Gastroesophageal sphincter (tissue), 4 donors: ENCODE results near the gene NDN. TPM values are rescaled to one million over a fixed set of nuclear protein-coding genes. Genes with fewer than 3 reads are reported as not detected.

ENCODE experiments used
- ATAC-seq: fragments of 150-250 bp; one replicate; pipeline ENCODE4 v1.9.1; 2016; ENCODE audit warnings: mild to moderate bottlenecking, moderate library complexity
- H3K27ac ChIP-seq, 4 donors: fragments of 200-600 bp; sonication (generic) in 3 of 4; 1 replicate in 3 of 4; 2 replicates in 1 of 4; pipeline ENCODE4 v1.5.1; 2016 to 2019
- H3K27me3 ChIP-seq: fragments of 200-600 bp; sonication (generic); one replicate; pipeline ENCODE4 v1.5.1; 2019
- H3K36me3 ChIP-seq, 2 donors: fragments of 200-600 bp; sonication (generic); one replicate each; pipeline ENCODE4 v1.5.1; 2019; ENCODE audit warnings: control low read depth in 1 of 2
- H3K4me1 ChIP-seq, 3 donors: fragments of 200-600 bp; sonication (generic); 1 replicate in 2 of 3; 2 replicates in 1 of 3; pipeline ENCODE4 v1.5.1; 2016 to 2019; ENCODE audit warnings: control low read depth in 2 of 3
- H3K4me3 ChIP-seq, 2 donors: fragments of 200-600 bp; sonication (generic); one replicate each; pipeline ENCODE4 v1.5.1; 2019; ENCODE audit warnings: mild to moderate bottlenecking in 1 of 2, moderate library complexity in 1 of 2
- H3K9me3 ChIP-seq, 3 donors: fragments of 200-600 bp; sonication (generic); one replicate each; pipeline ENCODE4 v1.5.1; 2017 to 2019; ENCODE audit warnings: control low read depth in 2 of 3
- CTCF ChIP-seq, 4 experiments: fragments of 200-600 bp in 2 of 4; fragments of 450-650 bp in 2 of 4; sonication (generic) in 1 of 4; IDR thresholded peaks; one replicate each; pipeline ENCODE4 v1.5.1; 2017 to 2019; ENCODE audit warnings: antibody characterized with exemption in 4 of 4, mild to moderate bottlenecking in 2 of 4, moderate library complexity in 2 of 4
- EP300 ChIP-seq: sonication (generic); formaldehyde crosslinking; IDR thresholded peaks from one replicate; pipeline ENCODE4 v1.6.1; 2017; ENCODE audit warnings: antibody characterized with exemption, mild to moderate bottlenecking
- POLR2A ChIP-seq, 2 donors: fragments of 450-650 bp; IDR thresholded peaks; one replicate each; pipeline ENCODE4 v1.6.1; 2017; ENCODE audit warnings: antibody characterized with exemption in 2 of 2, mild to moderate bottlenecking in 2 of 2, moderate library complexity in 1 of 2
- POLR2AphosphoS5 ChIP-seq: sonication (generic); formaldehyde crosslinking; IDR thresholded peaks from one replicate; pipeline ENCODE4 v1.6.1; 2017; ENCODE audit warnings: antibody characterized with exemption
- WGBS, 2 donors: methylation state at CpG; one replicate each; pipeline ENCODE4 v1.1.5; 2018; ENCODE audit warnings: low coverage in 1 of 2; 5-methylcytosine and 5-hydroxymethylcytosine counted together
- total RNA-seq, 4 donors: library from RNA; depleted of rRNA; stranded (reverse); fragments of >200 nt; gene quantifications; one replicate each; pipeline ENCODE4 v1.1.0, GENCODE V29; 2016

Gene NDN
- total RNA-seq, 4 donors from 2014 or later, result 55.6 to 92.8 (median 73.1) TPM

DNA sequence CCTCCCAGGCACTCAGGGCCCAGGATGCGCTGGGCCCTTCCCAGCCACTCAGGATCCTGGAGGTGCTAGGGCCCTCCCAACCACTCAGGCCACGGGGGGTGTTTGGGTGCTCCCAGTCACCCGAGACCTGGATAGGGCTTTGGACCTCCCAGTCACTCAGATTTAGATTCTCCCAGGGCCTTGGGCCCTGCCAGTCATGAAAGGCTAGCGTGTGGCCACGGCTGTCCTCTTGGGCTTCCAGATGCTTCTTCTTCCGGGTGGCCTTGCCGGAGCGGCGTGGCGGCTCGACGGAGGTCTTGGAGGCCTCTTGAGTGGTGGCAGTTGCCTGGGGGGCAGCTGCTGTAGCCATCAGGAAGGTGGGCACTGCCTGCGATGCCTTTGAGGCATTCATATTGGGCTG lies 42.3 kb downstream of the NDN start:
- peaks cover 0 to 9% (median 0%) of the 10 kb centered on the region in 3 donors for H3K4me1 ChIP-seq
- no peak overlapping the region for H3K27ac ChIP-seq
- H3K36me3 ChIP-seq, result no peaks in the 10 kb centered on the region
- no peaks in the 10 kb centered on the region for H3K9me3 ChIP-seq
- TF ChIP-seq EP300, result no peak
- no peak for TF ChIP-seq POLR2A (IDR thresholded peaks at IDR 0.05)
- TF ChIP-seq CTCF (IDR thresholded peaks at IDR 0.05), result no peak
- no peak for TF ChIP-seq POLR2AphosphoS5
- no peak overlapping the region for H3K4me3 ChIP-seq
- WGBS, 2 donors, result no CpG with 5 or more reads among the region's 13 CpGs
- peaks cover 54% of the 10 kb centered on the region for H3K27me3 ChIP-seq
- ATAC-seq, result no peak

GRCh38 chr15:23642413-23643044 lies 44.6 kb downstream of the NDN start:
- Histone ChIP-seq H3K36me3 (no peaks in the 10 kb centered on the region), H3K27ac (no peak overlapping the region), H3K4me3 (no peak overlapping the region), H3K9me3 (no peaks in the 10 kb centered on the region), H3K4me1 (peaks cover 0 to 6% (median 0%) of the 10 kb centered on the region in 3 donors), H3K27me3 (peaks cover 31% of the 10 kb centered on the region)
- WGBS, 2 donors, result 7 to 16% methylated on average over 10 to 11 of the region's 13 CpGs
- TF ChIP-seq POLR2AphosphoS5 (no peak), CTCF (IDR thresholded peaks at IDR 0.05) (peak; percentile 59 to 83 (median 76)), EP300 (no peak), POLR2A (IDR thresholded peaks at IDR 0.05) (no peak)
- no peak for ATAC-seq

Other genes starting within 250 kb of the NDN start
- under 1 TPM in 1 of 4 donors, not detected in 3; 0.19 TPM for gene GOLGA6L2, start 240.1 kb downstream of the NDN start, total RNA-seq
- gene MKRN3, start 121.6 kb downstream of the NDN start, total RNA-seq, result under 1 TPM in 2 of 4 donors, not detected in 2; 0.39 to 0.93 TPM
- gene MAGEL2, start 39.4 kb downstream of the NDN start, total RNA-seq, result under 1 TPM in 2 of 4 donors, not detected in 2; 0.13 to 0.15 TPM